NCI-H128 (cell line): ENCODE results near the gene CHTF8.

Experiments used
- DNase-seq: peaks from one replicate; lab custom pipeline; 2025; ENCODE audit not compliant: unreplicated experiment; lab: John Stamatoyannopoulos, UW

The CHTF8 gene

DNA sequence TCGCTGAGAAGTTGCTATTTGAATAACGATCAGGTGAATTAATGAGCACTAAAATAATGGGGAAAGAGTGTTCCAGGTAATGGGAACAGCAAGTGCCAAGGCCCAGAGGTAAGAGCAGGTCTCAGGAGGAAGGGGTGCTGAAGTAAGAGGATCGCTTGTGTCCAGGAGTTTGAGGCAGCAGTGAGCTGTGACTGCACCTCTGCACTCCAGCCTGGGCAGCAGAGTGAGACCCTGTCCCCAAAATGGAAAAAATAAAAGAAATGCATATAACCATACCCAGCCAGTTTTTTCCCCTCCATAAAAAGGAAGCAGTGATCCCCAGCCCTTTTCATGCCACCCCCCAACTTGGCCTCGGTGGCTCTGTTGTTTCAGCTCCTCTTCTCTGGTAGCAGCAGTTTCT lies 43.7 kb downstream of the CHTF8 start:
- no peak for DNase-seq

- DNase-seq, result no peak
These were observed 45.2 kb downstream of the CHTF8 start for GRCh38 chr16:69087161-69087581.

DNA sequence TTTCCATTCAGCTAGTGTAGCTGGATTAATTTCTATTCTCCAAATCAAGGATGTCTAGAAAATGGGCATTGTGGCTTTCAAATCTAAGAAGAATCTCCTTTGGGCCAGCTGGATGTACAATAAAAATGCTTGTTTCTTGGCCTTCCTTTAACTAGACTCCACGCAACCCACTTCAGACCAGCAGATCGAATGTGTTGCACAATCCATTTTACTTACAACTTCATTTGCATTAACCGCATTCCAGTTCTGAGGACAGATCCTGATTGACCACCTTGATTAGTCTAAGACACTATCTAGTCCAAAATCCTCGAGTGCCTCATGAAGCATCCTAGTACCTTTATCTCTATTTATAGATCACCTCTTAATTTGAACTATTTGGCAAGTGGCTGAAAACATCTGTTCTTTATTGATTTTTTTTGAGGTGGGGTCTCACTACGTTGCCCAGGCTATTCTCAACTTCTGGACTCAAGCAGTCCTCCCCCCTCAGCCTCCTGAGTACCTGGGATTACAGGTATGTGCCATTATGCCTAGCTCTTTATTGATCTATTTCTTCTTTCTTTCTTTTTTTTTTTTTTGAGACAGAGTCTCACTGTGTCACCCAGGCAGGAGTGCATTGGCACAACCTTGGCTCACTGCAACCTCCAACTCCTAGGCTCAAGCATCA lies 47.2 kb downstream of the CHTF8 start:
- DNase-seq, result no peak

GRCh38 chr16:69084289-69084688 lies 48.1 kb downstream of the CHTF8 start:
- DNase-seq, result no peak

DNA sequence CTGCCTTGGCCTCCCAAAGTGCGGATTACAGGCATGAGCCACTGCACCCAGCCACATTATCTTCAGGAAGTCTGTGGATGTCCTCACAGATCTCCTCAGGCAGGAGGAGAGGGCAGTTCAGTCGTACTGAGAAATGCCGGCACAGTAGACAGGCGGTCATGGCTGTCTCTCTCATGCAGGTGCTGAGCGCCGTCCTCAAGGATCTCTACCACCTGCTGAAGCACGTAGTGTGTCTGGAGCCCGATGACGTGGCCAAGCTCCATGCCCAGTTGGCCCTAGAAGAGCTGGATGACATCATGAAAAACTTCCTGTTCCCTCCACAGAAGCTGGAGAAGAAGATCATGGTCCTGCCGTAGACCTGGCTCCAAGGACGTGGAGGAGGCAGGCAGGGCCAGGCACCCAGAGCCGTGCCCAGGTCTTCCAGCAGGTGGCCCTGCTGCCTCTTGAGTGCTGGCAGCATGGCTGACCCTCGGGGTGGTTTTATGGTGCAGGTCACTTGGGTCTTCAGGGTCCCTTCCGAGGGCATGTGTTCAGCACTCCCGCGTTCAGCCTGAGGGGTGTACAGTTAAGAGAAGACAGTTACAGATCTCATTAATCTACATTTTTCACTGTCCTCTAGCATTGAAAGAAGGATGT lies 49.0 kb downstream of the CHTF8 start:
- no peak for DNase-seq

DNA sequence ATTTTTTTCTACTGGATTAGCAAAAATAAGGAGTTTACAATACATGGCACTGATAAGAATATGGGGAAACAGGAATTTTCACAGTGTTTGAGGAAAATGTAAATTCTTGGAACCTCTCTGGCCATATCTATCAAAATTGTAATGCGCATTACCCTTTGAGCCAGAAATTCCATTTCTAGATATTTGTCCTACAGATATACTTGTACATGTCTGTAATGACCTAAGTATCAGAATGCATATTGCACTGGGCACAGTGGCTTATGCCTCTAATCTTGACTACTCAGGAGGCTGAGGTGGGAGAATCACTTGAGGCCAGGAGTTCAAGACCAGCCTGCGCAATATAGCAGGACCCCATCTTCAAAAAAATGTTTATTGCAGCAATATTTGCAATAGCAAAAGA lies 52.7 kb downstream of the CHTF8 start:
- no peak for DNase-seq

- no peak for DNase-seq
These were observed 54.3 kb downstream of the CHTF8 start for GRCh38 chr16:69078073-69078472.

GRCh38 chr16:69077251-69077650 lies 55.1 kb downstream of the CHTF8 start:
- DNase-seq, result no peak

DNA sequence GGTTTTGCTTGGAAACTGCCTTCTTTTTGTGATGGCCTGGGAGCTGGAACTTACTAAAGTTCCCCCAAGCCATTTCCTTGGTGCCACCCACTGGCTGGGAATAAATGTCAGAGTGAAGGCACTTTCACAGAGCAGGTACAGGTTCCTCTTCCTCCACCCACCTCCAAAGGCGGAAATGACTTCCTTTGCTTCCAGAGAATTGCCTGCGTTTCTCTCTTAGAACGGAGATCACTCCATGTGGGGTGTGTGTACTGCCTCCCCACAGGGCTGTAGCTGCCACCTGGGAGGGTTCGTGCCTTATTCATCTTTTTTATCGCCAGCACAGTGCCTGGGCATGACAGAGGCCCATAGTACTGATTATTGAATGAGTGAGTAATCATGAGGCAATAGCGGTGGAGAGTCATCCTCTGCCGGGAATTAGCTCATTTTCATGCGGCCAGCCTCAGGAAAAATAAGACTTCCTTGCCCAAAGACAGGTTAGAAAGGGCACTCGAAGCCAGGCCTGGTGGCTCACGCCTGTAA lies 59.1 kb downstream of the CHTF8 start:
- no peak for DNase-seq

- DNase-seq, result no peak
These were observed 59.8 kb downstream of the CHTF8 start for GRCh38 chr16:69072640-69072974.

GRCh38 chr16:69071036-69071435 lies 61.4 kb downstream of the CHTF8 start:
- DNase-seq, result no peak

- no peak for DNase-seq
These were observed 62.9 kb downstream of the CHTF8 start for GRCh38 chr16:69069504-69069903.
